K562 (cell line): ENCODE results near the gene SLC5A6. TPM values are rescaled to one million over a fixed set of nuclear protein-coding genes. Genes with fewer than 3 reads are reported as not detected.
A peak's percentile ranks its signal among the peaks of the same experiment; 100 is the strongest.

Experiments
- ATAC-seq: fragments of 200-7000 bp; cut with Tn5 transposase; 3 replicates; pipeline ENCODE4 v1.9.1; 2020; ENCODE audit warnings: moderate library complexity
- BruUV-seq: library from RNA; stranded (reverse); fragments of 400-500 nt; replicated peaks from 2 replicates; lab custom pipeline; 2021; lab: Mats Ljungman, UMichigan
- CTCF ChIA-PET: fragments of 300-600 bp; formaldehyde crosslinking; extraction: SDS; loops from one replicate; lab custom pipeline; 2021; ENCODE audit warnings: low intra/inter-chr PET ratio; lab: Yijun Ruan, JAX
- POLR2A ChIA-PET: fragments of 300-600, 350-650 bp; sonication (Branson Sonifier 250); formaldehyde crosslinking; extraction: SDS; loops from one replicate; lab custom pipeline; 2021; ENCODE audit warnings: antibody characterized with exemption, inconsistent platforms; lab: Yijun Ruan, JAX
- DNase-seq, 4 experiments: peaks; one replicate each; pipeline versions ENCODE4 v3.0.0 to v3.0.0-alpha.2; 2011 to 2018; ENCODE audit warnings: low spot score in 3 of 4, mixed read lengths in 3 of 4; ENCODE audit errors: extremely low read depth in 1 of 4
- FAIRE-seq: peaks from 2 replicates; lab custom pipeline; 2011; peaks lifted over from hg19 to GRCh38; lab: Jason Lieb, UNC
- H2AFZ ChIP-seq: 2 replicates; pipeline ENCODE4 v1.6.0; 2011; ENCODE audit warnings: low read depth, low read length, control low read depth, inconsistent platforms
- H3K27ac ChIP-seq: fragments of 200-600 bp; 3 replicates; pipeline ENCODE4 v1.8.0; 2011; ENCODE audit warnings: low read depth, mild to moderate bottlenecking, control low read depth, inconsistent platforms, low read length, moderate library complexity, mixed read lengths; ENCODE audit errors: extremely low read depth
- H3K27me3 ChIP-seq, 2 experiments: fragments of 300-600 bp in 1 of 2; 2 replicates in 1 of 2; 3 replicates in 1 of 2; pipeline versions ENCODE4 v1.6.0 to v1.8.0; 2011; ENCODE audit warnings: inconsistent platforms in 2 of 2, low read length in 2 of 2, mild to moderate bottlenecking in 1 of 2, mixed read lengths in 1 of 2, moderate library complexity in 1 of 2; ENCODE audit not compliant: control insufficient read depth in 2 of 2, insufficient read depth in 2 of 2
- H3K36me3 ChIP-seq: fragments of 300-600 bp; 3 replicates; pipeline ENCODE4 v1.8.0; 2011; ENCODE audit warnings: mild to moderate bottlenecking, low read length, inconsistent platforms; ENCODE audit not compliant: control insufficient read depth, insufficient read depth
- H3K4me1 ChIP-seq, 2 experiments: fragments of 200-600 bp in 1 of 2; replicated peaks in 1 of 2; 2 replicates in 1 of 2; 3 replicates in 1 of 2; pipeline versions ENCODE4 v1.5.1 to v1.8.0; 2011; ENCODE audit warnings: inconsistent platforms in 2 of 2, low read length in 2 of 2, mild to moderate bottlenecking in 1 of 2, mixed read lengths in 1 of 2, moderate library complexity in 1 of 2; ENCODE audit not compliant: control insufficient read depth in 2 of 2, insufficient read depth in 2 of 2
- H3K4me2 ChIP-seq: 2 replicates; pipeline ENCODE4 v1.6.1; 2011; ENCODE audit warnings: low read length, control low read depth, inconsistent platforms, mixed read lengths; ENCODE audit not compliant: insufficient read depth
- H3K4me3 ChIP-seq: fragments of 200-600 bp; sonication (generic), shearing (Covaris generic); 2 replicates; pipeline ENCODE4 v1.5.1; 2016; ENCODE audit warnings: control low read depth, inconsistent platforms
- H3K79me2 ChIP-seq: fragments of 200-600 bp; 3 replicates; pipeline ENCODE4 v1.8.0; 2011; ENCODE audit warnings: low read length, inconsistent platforms; ENCODE audit not compliant: control insufficient read depth, insufficient read depth
- H3K9ac ChIP-seq, 2 experiments: 2 replicates each; pipeline versions ENCODE4 v1.6.0 to v1.6.1; 2011; ENCODE audit warnings: low read depth in 2 of 2, low read length in 2 of 2, control low read depth in 1 of 2, inconsistent platforms in 1 of 2, mild to moderate bottlenecking in 1 of 2, mixed read lengths in 1 of 2; ENCODE audit not compliant: insufficient read depth in 1 of 2
- H3K9me1 ChIP-seq: one replicate; pipeline ENCODE4 v1.6.0; 2011; ENCODE audit warnings: inconsistent platforms, mild to moderate bottlenecking, low read length, moderate library complexity; ENCODE audit not compliant: control insufficient read depth, insufficient read depth
- H3K9me3 ChIP-seq: replicated peaks from 2 replicates; pipeline ENCODE4 v1.5.1; 2011; ENCODE audit warnings: low read depth, low read length, inconsistent platforms; ENCODE audit not compliant: control insufficient read depth, insufficient read depth
- H4K20me1 ChIP-seq: replicated peaks from 2 replicates; pipeline ENCODE4 v1.6.1; 2011; ENCODE audit warnings: low read length, inconsistent platforms, mixed read lengths; ENCODE audit not compliant: control insufficient read depth, insufficient read depth
- CEBPB ChIP-seq: fragments of 450-650 bp; IDR thresholded peaks from 2 replicates; pipeline ENCODE4 v1.6.1; 2016; ENCODE audit warnings: missing genetic modification characterization, missing compliant biosample characterization
- CEBPG ChIP-seq, 3 experiments: fragments of 200-800 bp in 1 of 3; sonication (Bioruptor generic) in 1 of 3; sonication (generic) in 1 of 3; formaldehyde crosslinking in 1 of 3; IDR thresholded peaks in 2 of 3; conservative IDR thresholded peaks in 1 of 3; 2 replicates each; pipeline versions ENCODE4 v1.6.1 to v1.8.0; 2016 to 2022; ENCODE audit warnings: missing compliant biosample characterization in 2 of 3, missing genetic modification characterization in 2 of 3, mild to moderate bottlenecking in 1 of 3, missing genetic modification reagents in 1 of 3
- POLR2G ChIP-seq: fragments of 200-400 bp; formaldehyde crosslinking; IDR thresholded peaks from 2 replicates; pipeline ENCODE4 v1.6.1; 2017; ENCODE audit warnings: low read depth, mild to moderate bottlenecking, antibody characterized with exemption, low read length, moderate library complexity
- WGBS: fragments of 100-300 bp; shearing (Covaris generic); methylation state at CpG from one replicate; pipeline ENCODE4 v1.1.6; 2016; ENCODE audit warnings: low coverage, mixed read lengths; ENCODE audit not compliant: insufficient coverage; ENCODE audit errors: missing lambda C conversion rate; 5-methylcytosine and 5-hydroxymethylcytosine counted together
- in situ Hi-C: fragments of 300-500 bp; cut with MboI; formaldehyde crosslinking; loops from 4 replicates; pipeline ENCODE4 v1.15.0; 2018; ENCODE audit warnings: inconsistent platforms, mixed read lengths
- intact Hi-C: fragments of 100-400 bp; cut with micrococcal nuclease; formaldehyde crosslinking; loops from 2 replicates; pipeline ENCODE4 v1.14.2; 2022
- polyA plus RNA-seq, 8 experiments: library from polyadenylated mRNA; depleted of rRNA in 4 of 8; stranded (reverse) in 5 of 8; unstranded in 3 of 8; fragments of >200 nt; fragmentation: Nextera tagmentation in 2 of 8; fragmentation: Illumina TruSeq in 1 of 8; extraction: Ambion mirVana in 2 of 8; extraction: Trizol in 1 of 8; gene quantifications; 2 replicates each; pipeline versions ENCODE4 v1.2.1 to v1.2.3, GENCODE V29; 2011 to 2014; ENCODE audit warnings: inconsistent platforms in 1 of 8, missing spikeins in 1 of 8
- total RNA-seq, 7 experiments: library from RNA; depleted of rRNA in 6 of 7; stranded (reverse); fragments of >200 nt in 6 of 7; fragmentation: Illumina TruSeq in 2 of 7; extraction: Trizol in 2 of 7; gene quantifications; 2 replicates each; pipeline versions ENCODE4 v1.2.1 to v1.2.3, GENCODE V29; 2011 to 2021; ENCODE audit warnings: low replicate concordance in 1 of 7

SLC5A6 gene
- total and polyA plus RNA-seq, 9 of the 15 experiments (the other 6 are each of a cell fraction or from before 2014, with no cell fraction given): 32.6 to 137 (median 107) TPM

DNA sequence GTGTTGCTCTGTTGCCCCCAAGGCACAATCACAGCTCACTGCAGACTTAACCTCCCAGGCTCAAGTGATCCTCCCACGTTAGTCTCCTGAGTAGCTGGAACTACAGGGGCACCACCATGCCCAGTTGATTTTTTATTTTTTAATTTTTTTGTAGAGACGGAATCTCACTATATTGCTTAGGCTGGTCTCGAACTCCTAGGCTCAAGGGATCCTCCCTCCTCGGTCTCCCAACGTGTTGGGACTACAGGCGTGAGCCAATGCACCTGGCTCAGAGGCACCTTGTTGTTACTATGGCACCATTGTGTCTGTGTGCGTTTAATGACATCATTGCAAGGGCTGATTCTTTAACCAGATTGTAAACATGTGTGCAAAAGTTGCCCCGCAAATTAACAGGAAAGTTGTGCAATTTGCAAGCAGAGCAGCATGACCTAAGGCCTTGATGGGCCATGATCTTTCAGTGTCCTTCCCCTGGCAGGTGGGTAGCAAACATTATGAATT lies 40.7 kb downstream of the SLC5A6 start:
- FAIRE-seq (no peak), ATAC-seq (no peak), DNase-seq (no peak)
- WGBS: 3% methylated on average over 8 of the region's 8 CpGs
- Histone ChIP-seq H3K4me2 (no peak overlapping the region), H3K9me1 (no peaks in the 10 kb centered on the region), H2AFZ (no peak overlapping the region), H3K4me3 (no peak overlapping the region), H4K20me1 (no peaks in the 10 kb centered on the region), H3K9ac (no peak overlapping the region), H3K79me2 (no peaks in the 10 kb centered on the region), H3K36me3 (no peaks in the 10 kb centered on the region), H3K9me3 (no peaks in the 10 kb centered on the region), H3K27me3 (peaks cover 13 to 37% of the 10 kb centered on the region in 2 experiments; a peak in 4 of 5 replicates), H3K27ac (no peak overlapping the region), H3K4me1 (peaks cover 8 to 9% of the 10 kb centered on the region in 2 experiments; a peak in 3 of 5 replicates)
- peak; percentile 62 for TF ChIP-seq CEBPB (tag)
- TF ChIP-seq POLR2G: no peak
- no peak for TF ChIP-seq CEBPG (CRISPR knock-in tag; IDR thresholded peaks at IDR 0.05)
- 0 out of 4 replicates have a peak, but pooled peaks of 1 of the 2 experiments have one; percentile 25 for TF ChIP-seq CEBPG (tag; conservative IDR thresholded peaks at IDR 0.05 in 1 of 2, IDR thresholded peaks at IDR 0.05 in 1 of 2)
- no TSS peak for BruUV-seq
- intact Hi-C loops: loop anchor here (2.0 kb wide), 1 partner anchor 19 kb away; no protein-coding TSS in a partner anchor
- ChIA-PET CTCF (no interaction called here), POLR2A (no interaction called here)
- in situ Hi-C loops: no loop called here
